Tibial artery (tissue), 4 donors: Measurements from ENCODE around the gene SUCO.

Source experiments
- DNase-seq, 2 donors: peaks; one replicate each; pipeline ENCODE4 v3.0.0-alpha.2; 2019
- H3K27ac ChIP-seq, 2 donors: fragments of 200-600 bp; sonication (generic) in 1 of 2; 1 replicate in 1 of 2; 2 replicates in 1 of 2; pipeline ENCODE4 v1.5.1; 2018 to 2019; ENCODE audit warnings: mild to moderate bottlenecking in 1 of 2
- H3K27me3 ChIP-seq, 2 donors: fragments of 200-600 bp; sonication (generic) in 1 of 2; one replicate each; pipeline versions ENCODE4 v1.5.1 to v1.6.0; 2016 to 2019
- H3K36me3 ChIP-seq, 3 donors: fragments of 200-600 bp; sonication (generic) in 2 of 3; one replicate each; pipeline ENCODE4 v1.5.1; 2016 to 2019; ENCODE audit warnings: mild to moderate bottlenecking in 2 of 3
- H3K4me1 ChIP-seq, 4 donors: fragments of 200-600 bp; sonication (generic) in 2 of 4; 1 replicate in 3 of 4; 2 replicates in 1 of 4; pipeline ENCODE4 v1.5.1; 2016 to 2019
- H3K4me3 ChIP-seq, 2 donors: fragments of 200-600 bp; sonication (generic) in 1 of 2; 1 replicate in 1 of 2; 2 replicates in 1 of 2; pipeline ENCODE4 v1.5.1; 2018 to 2019; ENCODE audit warnings: mild to moderate bottlenecking in 2 of 2
- H3K9me3 ChIP-seq, 3 donors: fragments of 200-600 bp; sonication (generic) in 1 of 3; one replicate each; pipeline ENCODE4 v1.5.1; 2016 to 2019
- CTCF ChIP-seq, 2 experiments: fragments of 200-600 bp in 1 of 2; fragments of 450-650 bp in 1 of 2; IDR thresholded peaks; one replicate each; pipeline ENCODE4 v1.5.1; 2017 to 2019; ENCODE audit warnings: antibody characterized with exemption in 2 of 2, mild to moderate bottlenecking in 1 of 2, moderate library complexity in 1 of 2
- intact Hi-C: fragments of 100-400 bp; cut with DNase I; formaldehyde crosslinking; loops from one replicate; pipeline ENCODE4 v1.15.0; 2023; ENCODE audit warnings: low total_unique reads

SUCO gene

GRCh38 chr1:172642970-172643369, 110.0 kb downstream of the SUCO start:
- intact Hi-C loops, result no loop called here
- peaks cover 0 to 3% of the 10 kb centered on the region in 2 donors for H3K27me3 ChIP-seq
- DNase-seq, result no peak
- no peaks in the 10 kb centered on the region for H3K36me3 ChIP-seq
- TF ChIP-seq CTCF (IDR thresholded peaks at IDR 0.05), result no peak
- H3K4me3 ChIP-seq, result no peak overlapping the region
- no peak overlapping the region for H3K27ac ChIP-seq
- no peaks in the 10 kb centered on the region for H3K4me1 ChIP-seq
- H3K9me3 ChIP-seq, result no peaks in the 10 kb centered on the region

GRCh38 chr1:172646653-172647052, 113.7 kb downstream of the SUCO start:
- H3K27me3 ChIP-seq, result peaks cover 0 to 3% of the 10 kb centered on the region in 2 donors
- intact Hi-C loops, result no loop called here
- no peak overlapping the region for H3K27ac ChIP-seq
- H3K36me3 ChIP-seq, result no peaks in the 10 kb centered on the region
- H3K9me3 ChIP-seq, result no peaks in the 10 kb centered on the region
- no peaks in the 10 kb centered on the region for H3K4me1 ChIP-seq
- DNase-seq, result no peak
- no peak overlapping the region for H3K4me3 ChIP-seq
- TF ChIP-seq CTCF (IDR thresholded peaks at IDR 0.05), result no peak

GRCh38 chr1:172647110-172647564, 114.2 kb downstream of the SUCO start:
- Histone ChIP-seq H3K36me3 (no peaks in the 10 kb centered on the region), H3K4me1 (no peaks in the 10 kb centered on the region), H3K27me3 (peaks cover 0 to 3% of the 10 kb centered on the region in 2 donors), H3K9me3 (no peaks in the 10 kb centered on the region), H3K4me3 (no peak overlapping the region), H3K27ac (no peak overlapping the region)
- no peak for DNase-seq
- intact Hi-C loops, result no loop called here
- no peak for TF ChIP-seq CTCF (IDR thresholded peaks at IDR 0.05)

GRCh38 chr1:172647987-172648386, 115.0 kb downstream of the SUCO start:
- Histone ChIP-seq H3K9me3 (no peaks in the 10 kb centered on the region), H3K27me3 (peaks cover 0 to 3% of the 10 kb centered on the region in 2 donors), H3K36me3 (no peaks in the 10 kb centered on the region), H3K4me3 (no peak overlapping the region), H3K27ac (no peak overlapping the region), H3K4me1 (no peaks in the 10 kb centered on the region)
- TF ChIP-seq CTCF (IDR thresholded peaks at IDR 0.05), result no peak
- DNase-seq, result no peak
- intact Hi-C loops, result no loop called here

GRCh38 chr1:172650474-172651193, 117.7 kb downstream of the SUCO start:
- TF ChIP-seq CTCF (IDR thresholded peaks at IDR 0.05), result no peak
- no peaks in the 10 kb centered on the region for H3K36me3 ChIP-seq
- no peak for DNase-seq
- H3K4me1 ChIP-seq, result no peaks in the 10 kb centered on the region
- H3K9me3 ChIP-seq, result no peaks in the 10 kb centered on the region
- no peaks in the 10 kb centered on the region for H3K27me3 ChIP-seq
- H3K27ac ChIP-seq, result no peak overlapping the region
- no peak overlapping the region for H3K4me3 ChIP-seq
- intact Hi-C loops, result no loop called here
